Kidney glomerular epithelial cell (primary cell): ENCODE results near the gene BPIFB3.
"Not testable (repeated sequence)": the region's sequence is repeated elsewhere in the genome, so short reads cannot be mapped to it uniquely, and the experiment has no call there.

ENCODE experiments used
- DNase-seq: peaks from one replicate; lab custom pipeline; 2025; lab: John Stamatoyannopoulos, UW

BPIFB3 gene

GRCh38 chr20:33092361-33092760 is 38.7 kb downstream of the BPIFB3 start:
- DNase-seq: no peak

- DNase-seq: no peak
Observed at GRCh38 chr20:33093074-33093473, 39.4 kb downstream of the BPIFB3 start.

- DNase-seq: no peak
Observed at GRCh38 chr20:33093582-33093981, 39.9 kb downstream of the BPIFB3 start.

GRCh38 chr20:33095249-33095648 is 41.5 kb downstream of the BPIFB3 start:
- DNase-seq: no peak

GRCh38 chr20:33095902-33096584 is 42.3 kb downstream of the BPIFB3 start:
- DNase-seq: peak; percentile 62

GRCh38 chr20:33097001-33097400 is 43.3 kb downstream of the BPIFB3 start:
- DNase-seq: no peak

GRCh38 chr20:33099843-33100538 is 46.3 kb downstream of the BPIFB3 start:
- DNase-seq: no peak

- no peak for DNase-seq
Observed at GRCh38 chr20:33103556-33103955, 49.9 kb downstream of the BPIFB3 start.

- DNase-seq: no peak
Observed at GRCh38 chr20:33104336-33104735, 50.6 kb downstream of the BPIFB3 start.

GRCh38 chr20:33105316-33105924 is 51.7 kb downstream of the BPIFB3 start:
- no peak for DNase-seq

GRCh38 chr20:33106058-33106620 is 52.4 kb downstream of the BPIFB3 start:
- DNase-seq: not testable (repeated sequence)

GRCh38 chr20:33108661-33109060 is 55.0 kb downstream of the BPIFB3 start:
- DNase-seq: no peak

GRCh38 chr20:33110147-33110825 is 56.6 kb downstream of the BPIFB3 start:
- DNase-seq: no peak

- DNase-seq: no peak
Observed at GRCh38 chr20:33111306-33111705, 57.6 kb downstream of the BPIFB3 start.

- no peak for DNase-seq
Observed at GRCh38 chr20:33112547-33113386, 59.1 kb downstream of the BPIFB3 start.

- DNase-seq: no peak
Observed at GRCh38 chr20:33113387-33113908, 59.7 kb downstream of the BPIFB3 start.

GRCh38 chr20:33115501-33115900 is 61.8 kb downstream of the BPIFB3 start:
- not testable (repeated sequence) for DNase-seq

GRCh38 chr20:33119725-33120720 is 66.3 kb downstream of the BPIFB3 start:
- DNase-seq: no peak

- DNase-seq: no peak
Observed at GRCh38 chr20:33120934-33121333, 67.2 kb downstream of the BPIFB3 start.

GRCh38 chr20:33122297-33122696 is 68.6 kb downstream of the BPIFB3 start:
- not testable (repeated sequence) for DNase-seq
